ENCODE data around the gene PDE6B.

DNA sequence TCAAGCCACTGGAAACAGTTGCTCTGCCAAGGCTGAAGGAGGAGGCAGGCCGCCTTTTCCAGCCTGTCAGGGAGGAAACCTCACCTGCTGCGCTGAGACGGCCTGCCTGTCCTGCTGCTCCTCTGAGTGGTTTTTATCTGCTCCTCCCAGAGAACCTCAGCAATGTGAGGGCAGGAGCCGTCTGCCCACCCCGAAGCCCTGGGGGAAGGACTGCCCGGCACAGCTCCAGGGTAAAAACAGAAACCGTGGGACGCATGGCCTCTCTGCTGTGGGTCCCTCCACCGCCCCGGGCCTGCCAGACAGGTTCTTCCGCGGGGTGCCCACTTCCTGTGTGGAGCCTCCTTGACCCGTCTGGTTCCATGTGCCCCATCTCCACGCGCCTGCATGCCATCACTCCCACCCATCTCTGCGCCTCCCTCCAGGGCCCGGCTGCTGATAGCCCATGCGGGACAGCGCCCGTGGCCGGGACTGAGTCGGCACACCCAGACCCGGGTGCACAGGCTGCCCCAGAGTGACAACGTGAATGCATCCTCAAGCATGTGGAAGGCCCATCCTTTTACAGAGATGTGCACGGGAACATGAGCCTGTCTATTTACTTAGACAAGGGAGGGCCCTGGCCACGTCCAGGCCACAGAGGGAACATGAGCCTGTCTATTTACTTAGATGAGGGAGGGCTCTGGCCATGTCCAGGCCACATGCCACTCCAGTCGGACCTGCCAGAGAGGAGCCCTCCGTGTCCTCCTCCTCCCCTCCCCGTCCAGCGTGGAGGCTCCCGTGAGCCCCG, 67.6 kb downstream of the PDE6B start:
- TF ChIP-seq, protein P1, sequence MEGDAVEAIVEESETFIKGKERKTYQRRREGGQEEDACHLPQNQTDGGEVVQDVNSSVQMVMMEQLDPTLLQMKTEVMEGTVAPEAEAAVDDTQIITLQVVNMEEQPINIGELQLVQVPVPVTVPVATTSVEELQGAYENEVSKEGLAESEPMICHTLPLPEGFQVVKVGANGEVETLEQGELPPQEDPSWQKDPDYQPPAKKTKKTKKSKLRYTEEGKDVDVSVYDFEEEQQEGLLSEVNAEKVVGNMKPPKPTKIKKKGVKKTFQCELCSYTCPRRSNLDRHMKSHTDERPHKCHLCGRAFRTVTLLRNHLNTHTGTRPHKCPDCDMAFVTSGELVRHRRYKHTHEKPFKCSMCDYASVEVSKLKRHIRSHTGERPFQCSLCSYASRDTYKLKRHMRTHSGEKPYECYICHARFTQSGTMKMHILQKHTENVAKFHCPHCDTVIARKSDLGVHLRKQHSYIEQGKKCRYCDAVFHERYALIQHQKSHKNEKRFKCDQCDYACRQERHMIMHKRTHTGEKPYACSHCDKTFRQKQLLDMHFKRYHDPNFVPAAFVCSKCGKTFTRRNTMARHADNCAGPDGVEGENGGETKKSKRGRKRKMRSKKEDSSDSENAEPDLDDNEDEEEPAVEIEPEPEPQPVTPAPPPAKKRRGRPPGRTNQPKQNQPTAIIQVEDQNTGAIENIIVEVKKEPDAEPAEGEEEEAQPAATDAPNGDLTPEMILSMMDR (IDR thresholded peaks at IDR 0.05 in 4 of 5, conservative IDR thresholded peaks at IDR 0.05 in 1 of 5): no peak
- TF ChIP-seq POLR2A (IDR thresholded peaks at IDR 0.05): no peak

Measured in gastrocnemius medialis (tissue), 4 donors.